Thyroid gland (tissue), 4 donors: ENCODE measurements around the gene LDLRAD4. TPM values are rescaled to one million over a fixed set of nuclear protein-coding genes. Genes with fewer than 3 reads are reported as not detected.

Experiments
- DNase-seq, 2 donors: peaks; one replicate each; pipeline ENCODE4 v3.0.0-alpha.2; 2019
- H3K27ac ChIP-seq, 3 donors: fragments of 200-600 bp; sonication (generic); 1 replicate in 2 of 3; 2 replicates in 1 of 3; pipeline ENCODE4 v1.5.1; 2016 to 2019; ENCODE audit warnings: mild to moderate bottlenecking in 1 of 3, moderate library complexity in 1 of 3
- H3K27me3 ChIP-seq: fragments of 200-600 bp; sonication (generic); one replicate; pipeline ENCODE4 v1.5.1; 2019
- H3K36me3 ChIP-seq, 2 donors: fragments of 200-600 bp; sonication (generic); one replicate each; pipeline ENCODE4 v1.5.1; 2016 to 2019
- H3K4me1 ChIP-seq, 2 donors: fragments of 200-600 bp; sonication (generic); one replicate each; pipeline ENCODE4 v1.5.1; 2017 to 2019
- H3K4me3 ChIP-seq, 3 donors: fragments of 200-600 bp; sonication (generic); replicated peaks in 1 of 3; 1 replicate in 2 of 3; 2 replicates in 1 of 3; pipeline ENCODE4 v1.5.1; 2016; ENCODE audit warnings: mild to moderate bottlenecking in 1 of 3
- H3K9me3 ChIP-seq: fragments of 200-600 bp; sonication (generic); one replicate; pipeline ENCODE4 v1.5.1; 2017
- POLR2A ChIP-seq, 2 donors: fragments of 450-650 bp; IDR thresholded peaks; one replicate each; pipeline ENCODE4 v1.6.1; 2017; ENCODE audit warnings: antibody characterized with exemption in 2 of 2, mild to moderate bottlenecking in 2 of 2, moderate library complexity in 1 of 2
- whole genome bisulfite sequencing, 2 donors: methylation state at CpG; one replicate each; pipeline ENCODE4 v1.1.5; 2017; 5-methylcytosine and 5-hydroxymethylcytosine counted together
- intact Hi-C: fragments of 100-400 bp; cut with DNase I; formaldehyde crosslinking; loops from one replicate; pipeline ENCODE4 v1.15.1; 2023
- total RNA-seq, 4 donors: library from RNA; depleted of rRNA; stranded (reverse); fragments of >200 nt; gene quantifications; one replicate each; pipeline ENCODE4 v1.2.3, GENCODE V29; 2016
- TF ChIP-seq, protein P1 (sequence below), 6 experiments: fragments of 200-600 bp in 3 of 6; fragments of 450-650 bp in 3 of 6; sonication (generic) in 3 of 6; IDR thresholded peaks; one replicate each; pipeline ENCODE4 v1.5.1; 2016 to 2019; ENCODE audit warnings: antibody characterized with exemption in 6 of 6, mild to moderate bottlenecking in 2 of 6, inconsistent platforms in 1 of 6, moderate library complexity in 1 of 6

The LDLRAD4 gene
- total RNA-seq, 4 donors from 2014 or later: 23.7 to 35.7 (median 29.7) TPM

DNA sequence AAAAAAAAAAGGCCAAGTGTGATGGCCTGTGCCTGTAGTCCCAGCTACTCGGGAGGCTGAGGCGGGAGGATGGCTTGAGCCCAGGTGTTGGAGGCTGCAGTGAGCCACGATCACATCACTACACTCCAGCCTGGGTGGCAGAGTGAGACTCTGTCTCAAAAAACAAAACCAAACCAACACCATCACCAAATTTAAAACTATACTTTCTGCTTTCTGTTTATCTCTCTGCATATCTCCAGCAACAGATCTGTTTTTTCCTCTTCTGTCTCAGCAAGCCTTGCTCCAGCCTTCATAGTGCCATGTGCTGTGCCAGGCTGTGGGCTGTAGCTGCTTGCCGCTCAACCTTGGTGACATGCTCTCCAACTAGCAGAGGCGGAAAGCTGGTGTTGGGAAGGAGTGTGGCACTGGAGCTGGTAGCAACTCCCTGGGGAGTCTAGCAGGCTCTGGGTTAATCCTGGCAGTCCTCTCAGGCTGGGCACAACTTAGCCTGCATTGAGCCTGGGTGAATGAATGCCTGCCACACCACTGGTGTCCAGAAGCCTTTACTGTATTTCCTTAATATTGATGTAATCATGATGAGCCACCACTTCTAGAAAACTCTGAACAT is 204.1 kb downstream of the LDLRAD4 start:
- intact Hi-C loops: no loop called here
- WGBS, 2 donors: 95 to 97% methylated on average over 5 of the region's 5 CpGs
- no peak for DNase-seq

DNA sequence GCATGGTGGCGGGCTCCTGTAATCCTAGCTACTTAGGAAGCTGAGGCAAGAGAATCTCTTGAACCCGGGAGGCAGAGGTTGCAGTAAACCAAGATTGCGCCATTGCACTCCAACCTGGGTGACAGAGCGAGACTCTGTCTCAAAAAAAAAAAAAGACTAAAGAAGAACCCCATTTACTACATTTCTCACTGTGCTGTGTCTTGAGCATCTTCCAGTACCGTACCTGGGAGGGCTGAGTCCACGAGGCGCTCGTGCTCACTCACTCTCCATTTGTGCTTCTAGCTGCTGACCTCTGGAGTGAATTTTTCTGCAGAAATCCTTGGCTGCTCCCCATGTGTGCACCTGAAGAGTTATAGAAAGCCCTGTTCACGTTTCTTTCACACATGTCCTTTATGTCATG is 204.8 kb downstream of the LDLRAD4 start:
- no peak for TF ChIP-seq POLR2A (IDR thresholded peaks at IDR 0.05)
- TF ChIP-seq, protein P1, sequence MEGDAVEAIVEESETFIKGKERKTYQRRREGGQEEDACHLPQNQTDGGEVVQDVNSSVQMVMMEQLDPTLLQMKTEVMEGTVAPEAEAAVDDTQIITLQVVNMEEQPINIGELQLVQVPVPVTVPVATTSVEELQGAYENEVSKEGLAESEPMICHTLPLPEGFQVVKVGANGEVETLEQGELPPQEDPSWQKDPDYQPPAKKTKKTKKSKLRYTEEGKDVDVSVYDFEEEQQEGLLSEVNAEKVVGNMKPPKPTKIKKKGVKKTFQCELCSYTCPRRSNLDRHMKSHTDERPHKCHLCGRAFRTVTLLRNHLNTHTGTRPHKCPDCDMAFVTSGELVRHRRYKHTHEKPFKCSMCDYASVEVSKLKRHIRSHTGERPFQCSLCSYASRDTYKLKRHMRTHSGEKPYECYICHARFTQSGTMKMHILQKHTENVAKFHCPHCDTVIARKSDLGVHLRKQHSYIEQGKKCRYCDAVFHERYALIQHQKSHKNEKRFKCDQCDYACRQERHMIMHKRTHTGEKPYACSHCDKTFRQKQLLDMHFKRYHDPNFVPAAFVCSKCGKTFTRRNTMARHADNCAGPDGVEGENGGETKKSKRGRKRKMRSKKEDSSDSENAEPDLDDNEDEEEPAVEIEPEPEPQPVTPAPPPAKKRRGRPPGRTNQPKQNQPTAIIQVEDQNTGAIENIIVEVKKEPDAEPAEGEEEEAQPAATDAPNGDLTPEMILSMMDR (IDR thresholded peaks at IDR 0.05): no peak
- Histone ChIP-seq H3K4me1 (no peaks in the 10 kb centered on the region), H3K9me3 (no peaks in the 10 kb centered on the region), H3K27ac (no peak overlapping the region), H3K36me3 (no peaks in the 10 kb centered on the region), H3K27me3 (no peaks in the 10 kb centered on the region), H3K4me3 (no peak overlapping the region)
- intact Hi-C loops: no loop called here
- DNase-seq: no peak
- WGBS, 2 donors: 89 to 93% methylated on average over 9 of the region's 9 CpGs

More for the DNA sequence above, 204.1 kb downstream of the LDLRAD4 start:
- Histone ChIP-seq H3K27ac (no peak overlapping the region), H3K36me3 (no peaks in the 10 kb centered on the region), H3K4me3 (no peak overlapping the region), H3K27me3 (no peaks in the 10 kb centered on the region), H3K9me3 (no peaks in the 10 kb centered on the region), H3K4me1 (no peaks in the 10 kb centered on the region)
- no peak for TF ChIP-seq POLR2A (IDR thresholded peaks at IDR 0.05)
- TF ChIP-seq, protein P1 (IDR thresholded peaks at IDR 0.05): no peak

DNA sequence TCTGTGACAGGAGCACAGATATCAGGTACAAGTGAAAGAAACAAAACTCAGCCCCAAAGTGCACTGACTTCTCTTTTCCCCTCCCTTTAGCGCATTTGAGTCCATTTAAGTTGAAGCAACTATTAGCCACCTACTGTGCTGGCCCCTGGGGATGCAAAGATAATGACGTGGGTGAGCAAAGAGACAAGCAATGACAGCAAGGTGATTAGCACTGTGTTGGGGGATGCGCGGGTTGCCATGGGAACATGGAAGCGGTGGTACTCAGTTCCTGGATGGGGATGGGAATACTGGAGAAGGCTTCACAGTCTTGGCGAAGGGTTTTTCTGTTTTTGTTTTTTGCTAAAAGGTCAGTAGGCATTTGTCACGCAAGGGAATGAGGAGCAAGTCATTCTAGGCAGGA is 205.8 kb downstream of the LDLRAD4 start:
- no peaks in the 10 kb centered on the region for H3K9me3 ChIP-seq
- H3K4me3 ChIP-seq: no peak overlapping the region
- no peaks in the 10 kb centered on the region for H3K36me3 ChIP-seq
- no peak for TF ChIP-seq POLR2A (IDR thresholded peaks at IDR 0.05)
- TF ChIP-seq, protein P1 (IDR thresholded peaks at IDR 0.05): no peak
- no peaks in the 10 kb centered on the region for H3K27me3 ChIP-seq
- H3K27ac ChIP-seq: no peak overlapping the region
- no peak for DNase-seq
- WGBS, 2 donors: 90 to 91% methylated on average over 7 of the region's 7 CpGs
- H3K4me1 ChIP-seq: no peaks in the 10 kb centered on the region
- intact Hi-C loops: no loop called here

DNA sequence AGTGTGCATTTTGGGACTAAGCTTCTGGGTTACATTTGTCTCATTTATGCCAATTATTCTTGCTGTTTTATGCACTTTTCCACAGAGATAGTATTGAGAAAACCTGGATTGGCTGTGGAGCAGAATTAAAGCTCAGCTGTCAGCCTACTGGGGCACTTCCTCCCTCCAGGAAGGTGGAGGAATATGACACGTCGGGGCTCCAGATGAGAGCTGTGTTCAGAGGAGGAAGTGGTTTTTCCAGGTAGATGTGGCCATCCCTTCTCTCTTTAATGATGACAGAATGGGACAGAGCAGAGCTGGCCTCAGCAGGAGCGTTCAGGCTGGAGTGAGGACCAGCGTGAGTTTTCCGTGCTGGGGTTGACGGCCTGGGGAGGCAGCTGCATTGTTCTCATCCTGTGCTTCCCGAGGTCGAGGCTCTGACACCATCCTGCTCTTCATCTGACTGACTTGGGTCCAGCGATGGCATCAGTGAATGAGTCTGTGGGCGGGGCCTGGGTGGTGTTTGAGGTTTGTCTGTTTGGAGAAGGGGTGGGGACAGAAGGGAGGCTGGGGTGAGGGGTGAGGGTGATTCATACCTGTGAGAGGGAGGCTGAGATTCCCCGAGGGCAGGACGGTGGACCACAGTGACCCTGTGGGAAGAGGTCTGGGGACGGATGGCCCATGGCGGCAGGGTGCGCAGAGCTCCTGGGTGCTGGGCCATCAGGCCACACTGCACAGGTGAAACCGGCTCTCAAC is 207.0 kb downstream of the LDLRAD4 start:
- Histone ChIP-seq H3K27me3 (no peaks in the 10 kb centered on the region), H3K4me3 (no peak overlapping the region), H3K4me1 (no peaks in the 10 kb centered on the region), H3K36me3 (no peaks in the 10 kb centered on the region), H3K9me3 (no peaks in the 10 kb centered on the region), H3K27ac (no peak overlapping the region)
- TF ChIP-seq POLR2A (IDR thresholded peaks at IDR 0.05): no peak
- TF ChIP-seq, protein P1 (IDR thresholded peaks at IDR 0.05): no peak
- intact Hi-C loops: no loop called here
- no peak for DNase-seq
- 78 to 89% methylated on average over 16 of the region's 16 CpGs for WGBS, 2 donors

DNA sequence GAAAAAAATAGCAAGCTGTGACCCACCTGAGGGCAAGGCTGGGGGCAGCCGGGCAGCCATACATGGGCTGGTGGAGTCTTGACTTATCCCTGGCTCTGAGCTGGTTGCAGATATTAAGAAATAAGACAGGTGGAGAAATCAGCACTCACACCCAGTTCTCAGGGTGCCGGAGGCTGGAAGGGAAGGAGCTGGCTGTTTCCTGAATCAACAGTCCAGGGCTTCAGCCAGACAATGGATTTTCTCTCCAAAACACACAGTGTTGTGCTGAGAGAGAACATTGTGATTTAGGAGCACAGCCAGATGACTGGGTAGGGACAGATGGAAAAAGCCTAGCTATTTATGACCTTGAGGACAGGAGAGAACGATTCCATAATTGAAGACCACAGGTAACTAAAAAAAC is 208.8 kb downstream of the LDLRAD4 start:
- intact Hi-C loops: no loop called here
- WGBS, 2 donors: 73 to 81% methylated on average over 3 of the region's 3 CpGs
- Histone ChIP-seq H3K4me1 (no peaks in the 10 kb centered on the region), H3K36me3 (no peaks in the 10 kb centered on the region), H3K4me3 (no peak overlapping the region), H3K27ac (peak overlapping the region in 2 of 3 donors; percentile 19 to 41), H3K9me3 (no peaks in the 10 kb centered on the region), H3K27me3 (no peaks in the 10 kb centered on the region)
- no peak for DNase-seq
- TF ChIP-seq, protein P1 (IDR thresholded peaks at IDR 0.05): no peak
- no peak for TF ChIP-seq POLR2A (IDR thresholded peaks at IDR 0.05)
